Stimulated activated CD4-positive, alpha-beta T cell treated with anti-CD3 and anti-CD28 coated beads, Interleukin-4, amount 100 ng/mL, for 24 hours (primary cell): ENCODE measurements around the gene BLVRB.
A peak's percentile ranks its signal among the peaks of the same experiment; 100 is the strongest.
"Not testable (repeated sequence)": the region's sequence is repeated elsewhere in the genome, so short reads cannot be mapped to it uniquely, and the experiment has no call there.

Experiments
- DNase-seq: peaks from one replicate; pipeline ENCODE4 v3.0.0-alpha.2; 2020

BLVRB gene

DNA sequence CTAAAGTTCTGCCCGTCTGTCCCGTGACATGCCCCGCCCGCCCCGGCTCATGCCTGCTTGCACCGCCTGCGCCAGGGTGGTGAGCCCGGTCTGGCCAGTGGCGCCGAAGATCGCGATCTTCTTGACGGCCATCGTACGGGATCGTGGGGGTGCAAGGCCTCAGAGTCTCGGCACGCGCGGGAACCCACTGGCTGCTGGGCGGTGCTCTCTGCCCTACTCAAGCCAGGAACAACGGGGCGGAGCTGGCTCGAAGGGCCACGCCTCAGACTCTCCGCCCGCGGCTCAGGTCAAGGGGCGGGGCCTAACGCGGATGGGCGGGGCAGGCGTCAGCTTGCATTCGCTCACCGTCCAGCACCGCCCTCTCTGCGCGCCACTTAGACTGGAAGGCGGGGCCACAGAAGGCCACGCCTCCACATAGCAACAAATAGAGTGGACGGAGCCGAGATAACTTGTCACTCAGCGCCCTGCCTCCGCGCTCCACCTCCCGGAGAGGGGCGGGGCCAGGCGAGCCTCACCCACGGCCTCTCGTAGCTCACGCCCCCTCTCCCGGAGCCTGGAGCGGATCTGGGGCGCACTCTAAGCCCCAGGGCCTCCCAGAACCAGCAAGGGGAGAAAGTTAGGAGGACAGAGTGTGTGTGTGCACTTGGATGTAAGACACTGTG, at the start of gene BLVRB:
TSS of gene BLVRB (minus strand) at position 189 of the 662 bp plus-strand sequence. CDS start at position 132, 57 bp downstream.
- peak; percentile 99 for DNase-seq

DNA sequence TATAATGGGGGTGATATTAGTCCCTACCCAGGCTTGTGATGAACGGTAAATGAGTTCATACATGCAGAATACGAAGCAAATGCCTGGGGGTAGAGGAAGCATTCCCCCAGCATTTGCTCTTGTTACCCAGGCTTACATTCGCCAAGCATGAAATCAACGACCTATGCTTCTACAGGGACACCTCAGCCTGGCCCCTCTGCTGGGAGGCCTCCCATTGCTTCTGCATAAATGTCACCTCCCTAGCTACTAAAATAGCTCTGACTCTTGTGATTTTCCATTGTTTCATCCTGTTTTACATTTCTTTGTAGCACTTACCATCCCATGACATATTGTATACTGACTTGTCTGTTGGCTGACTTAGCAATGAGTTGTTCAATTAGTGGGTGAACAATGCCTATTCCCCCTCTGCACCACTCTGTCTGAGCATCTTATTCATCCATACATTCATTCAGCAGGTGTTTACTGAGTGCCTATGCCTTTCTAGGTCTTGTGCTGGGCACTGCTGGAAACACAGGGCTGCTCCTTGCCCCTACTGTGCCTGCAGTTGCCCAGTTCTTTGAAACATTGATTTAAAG, 48.3 kb upstream of the BLVRB start:
- DNase-seq: no peak

DNA sequence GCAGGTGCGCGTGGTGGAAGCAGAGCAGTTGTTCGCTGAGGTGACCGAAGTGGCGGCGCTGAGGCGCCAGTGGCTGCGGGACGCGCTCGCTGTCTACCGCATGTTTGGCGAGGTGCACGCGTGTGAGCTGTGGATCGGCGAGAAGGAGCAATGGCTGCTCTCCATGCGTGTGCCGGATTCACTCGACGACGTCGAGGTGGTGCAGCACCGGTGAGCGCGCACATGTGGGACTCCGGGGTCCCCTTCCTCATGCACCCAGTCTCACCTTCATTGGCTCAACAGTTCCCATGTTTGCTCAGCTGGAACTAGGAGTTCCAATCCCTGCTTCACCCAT, 47.8 kb upstream of the BLVRB start:
- DNase-seq: no peak

DNA sequence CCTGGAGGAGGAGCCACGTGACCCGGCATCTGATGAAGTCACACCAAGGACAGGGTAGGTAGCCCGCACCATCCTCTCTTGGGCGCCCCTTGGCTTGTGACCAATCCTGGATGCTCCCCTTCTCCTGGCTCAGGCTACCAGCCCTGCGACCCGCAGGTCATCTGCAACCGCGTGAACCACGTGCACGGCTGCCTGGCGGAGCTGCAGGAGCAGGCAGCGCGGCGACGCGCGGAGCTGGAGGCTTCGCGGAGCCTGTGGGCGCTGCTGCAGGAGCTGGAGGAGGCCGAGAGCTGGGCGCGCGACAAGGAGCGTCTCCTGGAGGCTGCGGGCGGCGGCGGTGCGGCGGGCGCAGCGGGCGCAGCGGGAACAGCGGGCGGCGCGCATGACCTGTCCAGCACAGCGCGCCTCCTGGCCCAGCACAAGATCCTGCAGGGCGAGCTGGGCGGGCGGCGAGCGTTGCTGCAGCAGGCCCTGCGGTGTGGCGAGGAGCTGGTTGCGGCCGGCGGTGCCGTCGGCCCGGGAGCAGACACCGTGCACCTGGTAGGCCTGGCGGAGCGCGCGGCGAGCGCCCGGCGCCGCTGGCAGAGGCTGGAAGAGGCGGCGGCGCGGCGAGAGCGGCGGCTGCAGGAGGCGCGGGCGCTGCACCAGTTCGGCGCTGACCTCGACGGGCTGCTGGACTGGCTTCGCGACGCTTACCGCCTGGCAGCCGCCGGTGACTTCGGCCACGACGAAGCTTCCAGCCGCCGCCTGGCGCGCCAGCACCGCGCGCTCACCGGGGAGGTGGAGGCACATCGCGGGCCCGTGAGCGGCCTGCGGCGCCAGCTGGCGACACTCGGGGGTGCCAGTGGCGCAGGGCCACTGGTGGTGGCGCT, 47.2 kb upstream of the BLVRB start:
- no peak for DNase-seq

DNA sequence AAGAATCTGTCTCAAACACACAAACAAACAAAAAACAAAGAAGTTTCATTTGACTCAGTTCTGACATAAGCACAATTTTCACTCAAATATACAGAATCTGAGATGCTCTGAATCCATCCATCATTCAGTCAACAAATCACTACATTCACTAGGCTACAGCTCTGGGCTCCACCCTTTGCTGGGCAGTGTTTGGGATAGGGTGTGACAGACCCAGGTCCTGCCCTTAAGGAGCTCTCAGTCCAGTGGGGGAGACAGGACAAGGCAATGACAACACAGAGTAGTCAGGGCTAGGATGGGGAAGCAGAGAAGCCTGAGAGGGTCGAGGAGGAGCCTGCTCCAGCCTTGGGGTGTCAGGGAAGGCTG, 46.5 kb upstream of the BLVRB start:
- no peak for DNase-seq

DNA sequence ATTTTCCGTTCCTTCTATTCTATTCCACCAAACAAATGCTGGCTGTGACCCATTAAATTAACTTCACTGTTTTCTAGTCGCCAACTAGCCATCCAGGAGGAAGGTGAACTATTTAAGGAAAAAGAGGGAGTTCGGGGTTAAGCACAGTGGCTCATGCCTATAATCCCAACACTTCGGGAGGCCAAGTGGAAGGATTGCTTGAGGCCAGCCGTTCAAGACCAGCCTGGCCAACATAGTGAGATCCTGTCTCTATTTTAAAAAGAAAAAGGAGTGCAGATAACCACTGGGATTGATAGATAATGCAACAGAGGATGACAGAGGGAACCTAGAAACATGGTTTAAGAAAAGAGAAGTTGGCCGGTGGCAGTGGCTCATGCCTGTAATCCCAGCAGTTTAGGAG, 45.9 kb upstream of the BLVRB start:
- DNase-seq: no peak

DNA sequence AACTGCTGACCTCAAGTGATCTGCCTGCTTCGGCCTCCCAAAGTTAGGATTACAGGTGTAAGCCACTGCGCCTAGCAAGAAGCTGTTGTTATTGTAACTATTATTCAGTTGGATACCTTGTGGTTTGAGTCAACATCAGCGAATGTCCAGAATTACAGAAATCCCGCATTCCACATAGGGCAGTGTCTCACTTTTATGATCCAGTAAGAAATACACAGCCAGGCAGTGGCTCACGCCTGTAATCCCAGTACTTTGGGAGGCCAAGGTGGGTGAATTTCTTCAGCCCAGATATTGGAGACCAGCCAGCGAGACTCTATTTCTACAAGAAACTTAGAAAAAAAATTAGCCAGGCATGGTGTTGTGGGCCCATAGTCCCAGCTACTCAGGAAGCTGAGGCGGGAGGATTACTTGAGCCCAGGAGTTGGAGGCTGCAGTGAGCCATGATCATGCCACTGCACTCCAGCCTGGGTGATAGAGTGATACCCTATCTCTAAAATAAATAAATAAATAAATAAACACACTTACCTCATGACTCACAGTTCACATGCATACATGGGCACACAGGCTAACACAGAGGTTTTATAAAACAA, 45.1 kb upstream of the BLVRB start:
- DNase-seq: no peak

DNA sequence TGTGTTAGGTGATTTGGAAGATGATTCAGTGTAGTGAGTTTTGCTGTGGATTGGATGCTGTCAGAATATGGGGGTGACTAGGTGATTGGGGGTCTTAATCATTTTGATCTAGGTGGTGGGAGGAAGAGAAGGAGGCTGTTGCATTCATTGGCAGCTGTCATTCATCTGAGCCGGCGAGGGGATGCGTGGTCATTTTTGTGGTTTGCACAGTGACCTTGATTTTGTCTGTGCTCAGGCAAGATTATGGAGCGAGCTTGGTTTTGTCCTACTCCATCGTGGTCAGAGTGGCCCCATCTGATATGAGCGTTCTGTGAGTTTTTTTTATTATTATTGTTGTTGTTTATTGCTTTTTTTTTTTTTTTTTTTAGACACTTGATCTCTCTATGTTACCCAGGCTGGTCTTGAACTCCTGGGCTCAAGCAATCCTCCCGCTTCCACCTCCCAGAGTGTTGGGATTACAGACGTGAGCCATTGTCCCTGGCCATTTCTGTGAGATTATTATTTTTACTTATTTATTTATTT, 43.3 kb upstream of the BLVRB start:
- no peak for DNase-seq

DNA sequence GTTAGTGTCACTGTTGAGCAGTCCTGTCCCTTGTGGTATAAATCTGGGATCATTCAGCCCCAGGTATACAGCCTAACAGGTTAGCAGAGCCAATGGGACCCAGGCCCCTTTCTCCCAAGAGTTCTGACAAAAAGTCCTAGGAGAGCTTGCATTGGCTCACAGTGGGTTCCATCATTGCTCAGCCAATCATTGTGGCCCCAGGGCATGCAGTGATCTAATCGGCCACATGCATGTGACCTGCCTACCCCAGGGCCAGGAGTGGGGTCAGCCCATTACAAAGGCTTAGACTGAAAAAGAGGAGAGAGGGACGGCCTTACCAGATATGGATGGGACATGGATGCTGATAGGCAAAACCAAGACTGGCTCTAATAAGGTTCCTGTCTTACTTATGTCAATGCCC, 42.3 kb upstream of the BLVRB start:
- no peak for DNase-seq

DNA sequence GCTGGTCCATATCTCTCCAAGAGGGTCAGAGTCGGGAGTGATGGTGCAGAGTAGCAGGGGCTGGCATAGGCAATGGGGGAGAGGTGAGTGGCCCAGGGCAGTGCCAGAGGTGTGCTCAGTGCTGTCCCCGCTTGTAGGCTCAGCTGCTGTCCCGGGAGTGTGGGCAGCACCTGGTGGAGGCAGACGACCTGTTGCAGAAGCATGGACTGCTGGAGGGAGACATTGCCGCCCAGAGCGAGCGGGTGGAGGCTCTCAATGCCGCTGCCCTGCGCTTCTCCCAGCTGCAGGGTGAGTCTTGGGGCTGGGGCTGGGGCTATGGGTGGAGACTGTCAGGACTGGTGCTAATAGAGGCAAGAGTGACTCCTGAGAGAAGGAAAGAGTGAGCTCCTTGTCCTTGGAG, 40.6 kb upstream of the BLVRB start:
- DNase-seq: no peak

DNA sequence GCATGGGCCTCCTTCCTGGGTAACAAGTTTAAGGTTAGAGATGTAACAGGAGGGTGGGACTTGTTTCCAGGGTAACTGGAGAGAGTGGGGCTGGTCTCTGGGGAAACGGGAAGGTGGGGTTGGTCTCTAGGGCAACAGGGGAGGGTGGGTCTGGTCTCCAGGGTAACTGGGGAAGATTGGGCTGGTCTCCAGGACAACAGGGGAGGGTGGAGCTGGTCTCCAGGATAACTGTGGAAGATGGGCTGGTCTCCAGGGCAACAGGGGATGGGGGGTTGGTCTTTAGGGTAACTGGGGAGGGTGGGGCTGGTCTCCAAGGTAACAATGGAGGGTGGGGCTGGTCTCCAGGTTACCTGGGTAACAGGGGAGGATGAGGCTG, 37.8 kb upstream of the BLVRB start:
- DNase-seq: no peak

DNA sequence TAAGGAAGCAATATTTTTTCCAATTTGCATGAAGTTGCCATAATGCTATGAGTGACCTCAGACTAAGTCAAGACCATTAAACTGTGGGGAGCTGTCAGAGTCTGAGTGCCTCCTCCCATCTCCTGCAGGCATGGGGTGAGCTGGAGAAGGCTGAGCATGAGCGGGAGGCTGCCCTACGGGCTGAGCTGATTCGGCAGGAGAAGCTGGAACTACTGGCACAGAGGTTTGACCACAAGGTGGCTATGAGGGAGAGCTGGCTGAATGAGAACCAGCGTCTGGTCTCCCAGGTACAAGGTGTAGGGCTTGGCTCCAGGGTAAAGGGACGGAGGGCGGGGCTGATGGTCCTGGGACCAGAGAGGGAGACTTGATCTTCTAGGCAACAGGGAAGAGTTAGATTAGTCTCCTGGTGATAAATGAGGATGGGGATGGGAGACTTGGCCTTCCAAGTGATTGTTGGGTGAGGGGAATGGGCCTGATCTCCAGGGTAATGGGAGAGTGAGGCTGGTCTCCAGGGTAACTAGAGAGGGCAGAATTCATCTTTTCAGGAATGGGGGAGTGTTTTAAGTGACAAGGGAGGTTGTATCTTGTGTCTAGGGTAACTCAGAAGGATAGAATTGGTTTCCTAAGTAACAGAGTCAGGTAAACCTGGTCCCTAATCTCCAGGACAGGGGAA, 37.2 kb upstream of the BLVRB start:
- no peak for DNase-seq

DNA sequence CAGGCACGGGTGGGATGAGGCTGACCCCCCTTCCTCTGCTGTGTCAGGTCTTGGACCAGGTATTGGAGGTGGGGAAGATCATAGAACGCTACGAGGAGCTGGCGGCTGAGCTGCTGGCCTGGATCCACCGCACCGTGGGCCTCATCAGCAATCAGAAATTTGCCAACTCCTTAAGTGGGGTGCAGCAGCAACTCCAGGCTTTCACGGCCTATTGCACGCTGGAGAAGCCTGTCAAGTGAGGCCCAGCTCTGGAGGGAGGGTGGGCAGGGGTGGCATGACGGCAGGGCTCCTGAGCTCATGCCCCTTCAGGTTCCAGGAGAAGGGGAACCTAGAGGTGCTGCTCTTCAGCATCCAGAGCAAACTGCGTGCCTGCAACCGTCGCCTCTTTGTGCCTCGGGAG, 36.5 kb upstream of the BLVRB start:
- no peak for DNase-seq

DNA sequence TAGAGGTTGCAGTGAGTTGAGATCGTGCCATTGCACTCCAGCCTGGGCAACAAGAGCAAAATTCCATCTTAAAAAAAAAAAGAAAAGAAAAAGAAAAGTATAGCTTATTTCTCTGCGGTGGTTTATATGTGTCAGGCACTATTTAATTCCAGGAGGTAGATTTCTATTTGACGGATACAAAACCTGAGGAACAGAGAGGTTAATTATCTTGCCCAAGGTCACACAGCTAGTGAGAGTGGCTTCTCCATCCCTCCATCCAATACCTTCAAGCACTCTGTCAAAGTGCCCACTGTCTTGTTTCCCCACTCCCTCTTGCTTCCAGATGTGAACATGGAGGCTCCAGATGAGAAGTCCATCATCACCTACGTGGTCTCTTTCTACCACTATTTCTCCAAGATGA, 36.1 kb upstream of the BLVRB start:
- no peak for DNase-seq

DNA sequence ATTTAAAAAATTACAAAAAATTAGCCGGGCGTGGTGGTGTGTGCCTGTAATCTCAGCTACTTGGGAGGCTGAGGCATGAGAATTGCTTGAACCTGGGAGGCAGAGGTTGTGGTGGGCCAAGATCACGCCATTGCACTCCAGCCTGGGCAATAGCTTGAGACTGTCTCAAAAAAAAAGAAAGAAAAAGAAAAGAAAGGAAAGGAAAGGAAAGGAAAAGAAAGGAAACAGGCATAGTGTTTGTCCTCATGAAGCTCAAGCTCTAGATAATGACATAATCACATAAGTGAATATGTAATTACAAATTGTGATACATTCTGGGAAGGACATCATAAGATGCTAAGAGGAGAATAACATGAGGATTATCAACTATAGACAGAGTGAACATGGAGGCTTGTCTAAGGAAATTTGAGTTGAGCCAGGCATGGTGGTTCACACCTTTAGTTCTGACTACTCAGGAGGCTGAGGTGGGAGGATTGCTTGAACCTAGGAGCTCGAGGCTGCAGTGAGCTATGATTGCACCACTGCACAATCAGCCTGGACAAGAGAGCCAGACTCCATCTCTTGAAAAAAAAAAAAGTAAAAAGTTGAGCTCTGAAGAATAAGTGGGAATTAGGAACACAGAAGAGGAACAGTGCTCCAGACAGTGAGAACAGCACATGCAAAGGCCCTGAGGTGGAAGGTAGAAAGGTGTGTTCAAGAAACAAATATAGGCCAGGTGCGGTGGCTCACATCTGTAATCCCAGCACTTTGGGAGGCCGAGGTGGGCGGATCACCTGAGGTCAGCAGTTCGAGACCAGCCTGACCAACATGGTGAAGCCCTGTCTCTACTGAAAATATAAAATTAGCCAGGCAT, 35.4 kb upstream of the BLVRB start:
- not testable (repeated sequence) for DNase-seq

DNA sequence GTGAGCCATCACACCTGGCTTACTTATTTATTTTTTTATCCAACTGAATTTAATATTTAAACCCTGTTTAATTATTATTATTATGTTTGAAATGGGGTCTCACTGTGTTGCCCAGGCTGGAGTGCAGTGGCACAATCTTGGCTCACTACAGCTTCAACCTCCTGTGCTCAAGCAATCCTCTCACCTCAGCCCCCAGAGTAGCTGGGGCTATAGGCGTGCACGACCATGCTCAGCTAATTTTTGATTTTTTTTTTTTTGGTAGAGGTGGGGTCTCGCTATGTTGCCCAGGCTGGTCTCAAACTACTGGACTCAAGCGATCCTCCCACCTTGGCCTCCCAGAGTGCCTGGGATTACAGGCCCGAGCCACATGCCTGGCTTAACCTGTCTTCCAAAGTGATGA, 33.8 kb upstream of the BLVRB start:
- DNase-seq: no peak

DNA sequence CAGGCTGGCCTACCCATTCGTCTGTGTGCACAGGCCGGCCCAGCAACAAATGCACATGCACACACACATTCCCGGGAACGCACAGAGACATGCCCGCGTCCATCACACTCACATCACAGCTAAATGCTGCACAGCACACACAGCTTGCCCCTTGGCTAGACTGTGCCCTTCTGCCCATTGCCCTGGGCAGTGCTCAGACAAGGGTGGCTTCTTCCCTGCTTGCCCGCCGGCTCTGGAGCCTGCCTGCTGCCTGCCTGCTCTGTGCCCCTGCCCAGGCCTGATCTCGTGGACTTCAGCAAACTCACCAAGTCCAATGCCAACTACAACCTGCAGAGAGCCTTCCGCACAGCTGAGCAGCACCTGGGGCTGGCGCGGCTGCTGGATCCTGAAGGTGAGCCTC, 31.7 kb upstream of the BLVRB start:
- no peak for DNase-seq

DNA sequence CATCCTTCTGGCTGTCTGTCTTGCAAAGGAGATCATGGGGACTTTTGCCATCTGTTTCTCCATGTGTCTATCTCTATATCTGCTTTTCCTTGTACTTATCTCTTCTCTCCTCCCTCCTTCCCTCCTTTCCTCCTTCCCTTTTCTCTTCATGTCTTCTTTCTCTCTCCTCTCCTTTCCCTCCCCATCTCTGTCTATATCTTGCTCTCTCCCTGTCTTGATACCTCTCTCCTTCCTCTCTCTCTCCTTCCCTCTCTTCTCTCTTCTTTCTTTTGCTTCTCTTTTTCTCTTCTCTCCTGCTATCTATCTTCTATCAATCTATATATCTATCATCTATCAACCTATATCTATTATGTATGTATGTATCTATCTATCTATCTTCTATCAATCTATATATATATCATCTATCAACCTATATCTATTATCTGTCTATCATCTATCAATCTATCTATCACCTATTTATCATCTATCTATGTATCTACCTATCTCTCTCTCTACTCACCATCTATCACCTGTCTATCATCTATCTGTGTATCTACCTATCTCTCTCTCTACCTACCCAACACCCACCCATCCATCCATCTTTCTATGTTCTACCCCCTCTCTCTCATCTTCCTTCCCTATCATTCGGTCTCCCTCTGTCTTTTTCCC, 28.8 kb upstream of the BLVRB start:
- no peak for DNase-seq

DNA sequence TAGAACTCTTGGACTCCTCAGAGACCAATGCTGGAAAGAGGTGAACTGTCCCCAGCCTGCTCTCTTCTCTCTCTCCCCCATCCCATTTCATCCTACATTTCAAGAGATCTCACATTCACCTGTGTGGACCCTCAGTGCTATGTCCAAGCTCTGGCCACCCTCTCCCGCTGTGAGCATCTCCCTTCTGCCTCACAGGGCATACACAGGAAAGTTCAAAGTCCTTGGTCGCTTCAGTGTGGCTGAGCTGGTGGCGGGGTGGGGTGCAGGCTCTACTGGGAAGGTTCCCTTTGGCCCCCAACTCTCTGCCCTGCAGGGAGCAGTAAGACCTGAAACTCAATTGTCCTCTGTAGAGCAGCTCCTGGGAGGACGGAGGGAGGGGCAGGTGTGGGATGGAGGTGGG, 28.2 kb upstream of the BLVRB start:
- no peak for DNase-seq

DNA sequence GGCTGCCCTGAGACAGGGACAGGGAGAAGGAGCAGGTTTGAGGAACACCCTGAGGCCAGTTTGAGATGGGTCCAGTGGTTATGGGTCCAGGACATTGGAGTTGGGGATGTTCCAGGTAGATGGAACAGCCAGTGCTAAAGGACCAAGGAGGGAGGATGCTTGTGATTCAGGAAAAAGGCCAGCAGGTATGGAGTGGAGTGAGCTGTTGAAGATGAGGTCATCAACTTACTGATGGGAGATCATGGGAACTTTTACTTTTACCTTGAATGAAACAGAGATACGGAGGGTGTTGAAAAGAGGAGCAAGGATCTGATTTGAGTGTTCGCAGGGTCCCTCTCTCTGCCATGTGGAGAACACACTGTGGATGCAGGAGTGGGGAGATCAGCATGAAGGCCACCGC, 26.7 kb upstream of the BLVRB start:
- DNase-seq: no peak

DNA sequence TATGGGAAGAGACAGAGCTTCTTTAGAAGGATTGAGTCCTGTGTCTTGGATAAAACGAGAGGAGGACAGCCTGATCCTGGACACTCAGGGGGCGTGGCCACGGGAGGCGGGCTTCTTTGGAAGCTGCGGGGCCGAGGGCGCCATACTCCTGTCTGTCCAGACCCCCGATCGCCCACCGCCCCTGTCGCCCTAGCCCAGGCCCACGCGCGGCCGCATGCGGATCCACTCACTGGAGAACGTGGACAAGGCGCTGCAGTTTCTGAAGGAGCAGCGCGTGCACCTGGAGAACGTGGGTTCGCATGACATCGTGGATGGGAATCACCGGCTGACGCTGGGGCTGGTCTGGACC, 24.3 kb upstream of the BLVRB start:
- DNase-seq: no peak

DNA sequence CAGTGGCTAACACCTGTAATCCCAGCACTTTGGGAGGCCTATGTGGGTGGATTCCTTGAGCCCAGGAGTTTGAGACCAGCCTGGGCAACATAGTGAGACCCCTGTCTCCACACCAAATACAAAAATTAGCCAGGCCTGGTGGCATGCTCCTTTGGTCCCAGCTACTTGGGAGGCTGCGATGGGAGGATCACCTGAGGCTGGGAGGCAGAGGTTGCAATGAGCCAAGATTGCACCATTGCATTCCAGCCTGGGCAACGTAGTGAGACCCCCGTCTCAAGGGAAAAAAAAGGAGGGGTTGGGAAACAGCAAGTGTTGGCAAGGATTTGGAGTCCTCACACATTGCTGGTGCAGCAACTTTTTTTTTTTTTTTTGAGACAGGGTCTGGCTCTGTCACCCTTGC, 20.5 kb upstream of the BLVRB start:
- no peak for DNase-seq
